Astrocyte of the spinal cord (primary cell): ENCODE results near the gene STAT3.
"Not testable (repeated sequence)": the region's sequence is repeated elsewhere in the genome, so short reads cannot be mapped to it uniquely, and the experiment has no call there.

Source experiments
- DNase-seq: peaks from one replicate; pipeline ENCODE4 v3.0.0; 2011; ENCODE audit warnings: low read depth, low spot score
- H3K4me3 ChIP-seq: 2 replicates; pipeline ENCODE4 v1.5.1; 2011; ENCODE audit warnings: low read depth, mild to moderate bottlenecking, low read length, moderate library complexity
- in situ Hi-C: cut with HindIII; loops from 2 replicates; pipeline ENCODE4 v1.10.0; 2017; ENCODE audit warnings: low sequenced_read_pairs
- TF ChIP-seq, protein P1 (sequence below): IDR thresholded peaks from 2 replicates; pipeline ENCODE4 v1.5.1; 2012; ENCODE audit warnings: low read depth, mild to moderate bottlenecking, low read length, inconsistent platforms

The STAT3 gene

DNA sequence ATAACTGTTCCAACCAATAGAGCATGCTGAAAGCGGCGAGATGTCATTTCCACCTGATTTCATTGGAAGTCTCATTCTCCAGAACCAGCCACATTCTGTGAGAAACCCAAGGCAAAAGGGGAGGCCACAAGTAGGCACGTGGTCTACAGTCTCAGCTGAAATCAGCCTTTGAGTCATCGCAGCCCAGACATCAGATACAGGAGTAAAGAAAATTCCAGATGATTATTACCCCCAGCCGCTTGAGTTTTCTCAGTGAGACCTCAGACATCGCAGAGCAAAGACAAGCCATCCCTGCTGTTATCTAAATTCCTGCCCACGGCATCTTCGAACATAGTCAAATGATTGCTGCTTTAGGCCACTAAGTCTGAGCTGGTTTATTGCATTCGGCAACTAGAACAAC is 23.1 kb downstream of the STAT3 start:
- no peak overlapping the region for H3K4me3 ChIP-seq
- DNase-seq: peak; percentile 83
- in situ Hi-C loops: no loop called here
- TF ChIP-seq, protein P1, sequence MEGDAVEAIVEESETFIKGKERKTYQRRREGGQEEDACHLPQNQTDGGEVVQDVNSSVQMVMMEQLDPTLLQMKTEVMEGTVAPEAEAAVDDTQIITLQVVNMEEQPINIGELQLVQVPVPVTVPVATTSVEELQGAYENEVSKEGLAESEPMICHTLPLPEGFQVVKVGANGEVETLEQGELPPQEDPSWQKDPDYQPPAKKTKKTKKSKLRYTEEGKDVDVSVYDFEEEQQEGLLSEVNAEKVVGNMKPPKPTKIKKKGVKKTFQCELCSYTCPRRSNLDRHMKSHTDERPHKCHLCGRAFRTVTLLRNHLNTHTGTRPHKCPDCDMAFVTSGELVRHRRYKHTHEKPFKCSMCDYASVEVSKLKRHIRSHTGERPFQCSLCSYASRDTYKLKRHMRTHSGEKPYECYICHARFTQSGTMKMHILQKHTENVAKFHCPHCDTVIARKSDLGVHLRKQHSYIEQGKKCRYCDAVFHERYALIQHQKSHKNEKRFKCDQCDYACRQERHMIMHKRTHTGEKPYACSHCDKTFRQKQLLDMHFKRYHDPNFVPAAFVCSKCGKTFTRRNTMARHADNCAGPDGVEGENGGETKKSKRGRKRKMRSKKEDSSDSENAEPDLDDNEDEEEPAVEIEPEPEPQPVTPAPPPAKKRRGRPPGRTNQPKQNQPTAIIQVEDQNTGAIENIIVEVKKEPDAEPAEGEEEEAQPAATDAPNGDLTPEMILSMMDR: no peak

DNA sequence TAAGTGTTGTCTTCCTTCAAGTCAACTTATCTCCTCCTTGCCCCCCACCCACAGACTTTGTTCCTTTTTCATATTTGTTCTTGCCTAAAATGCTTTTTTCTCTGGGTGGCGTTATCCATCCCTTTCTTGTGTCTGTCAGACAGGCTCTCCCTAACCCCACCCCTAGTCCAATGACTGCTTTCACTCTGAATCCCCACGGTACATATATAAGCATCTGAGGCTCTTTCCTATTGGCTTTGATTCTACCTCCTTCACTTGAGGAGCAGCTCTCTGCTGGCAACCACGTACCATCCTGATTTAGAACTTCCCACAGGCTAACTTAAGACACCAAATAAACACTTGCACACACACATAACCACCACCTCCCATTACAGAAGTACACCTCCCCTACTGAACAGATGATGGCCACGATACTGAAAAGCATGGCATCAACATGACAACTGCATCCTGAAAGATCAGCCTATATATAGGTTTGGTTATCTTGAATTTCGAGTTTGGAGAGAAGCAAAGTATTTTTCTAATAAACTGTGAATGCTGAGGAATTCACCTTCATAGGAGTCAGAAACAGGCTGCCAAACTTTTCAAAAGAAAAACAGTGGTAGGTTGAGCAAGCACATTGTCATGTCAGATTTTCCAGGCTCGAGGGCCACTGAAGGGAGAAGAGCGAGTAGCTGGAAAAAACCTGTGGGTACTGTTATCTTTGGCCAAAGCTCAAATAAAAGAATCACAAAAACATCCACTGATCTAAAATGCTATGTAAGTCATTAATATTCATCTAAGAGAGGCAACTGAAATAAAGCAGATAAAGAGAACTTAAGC is 24.3 kb downstream of the STAT3 start:
- DNase-seq: peak; percentile 73
- H3K4me3 ChIP-seq: no peak overlapping the region
- in situ Hi-C loops: no loop called here
- TF ChIP-seq, protein P1: no peak

DNA sequence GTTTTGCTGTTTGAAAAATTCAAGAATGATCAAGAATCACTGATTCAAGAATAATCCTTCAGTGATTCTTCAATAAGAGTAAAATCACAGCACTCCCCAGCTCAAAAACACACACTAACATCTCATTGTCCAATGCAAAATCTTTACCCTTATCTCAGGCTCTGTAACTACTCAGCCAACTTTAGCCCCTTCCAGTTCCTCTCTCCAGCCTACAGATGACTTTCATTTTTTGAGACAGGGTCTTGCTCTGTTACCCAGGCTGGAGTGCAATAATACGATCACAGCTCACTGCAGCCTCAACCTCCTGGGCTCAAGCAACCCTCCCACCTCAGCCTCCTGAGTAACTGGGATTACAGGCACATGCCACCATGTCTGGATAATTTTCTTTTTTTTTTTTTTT is 25.0 kb downstream of the STAT3 start:
- in situ Hi-C loops: no loop called here
- TF ChIP-seq, protein P1: no peak
- H3K4me3 ChIP-seq: no peak overlapping the region
- DNase-seq: no peak

DNA sequence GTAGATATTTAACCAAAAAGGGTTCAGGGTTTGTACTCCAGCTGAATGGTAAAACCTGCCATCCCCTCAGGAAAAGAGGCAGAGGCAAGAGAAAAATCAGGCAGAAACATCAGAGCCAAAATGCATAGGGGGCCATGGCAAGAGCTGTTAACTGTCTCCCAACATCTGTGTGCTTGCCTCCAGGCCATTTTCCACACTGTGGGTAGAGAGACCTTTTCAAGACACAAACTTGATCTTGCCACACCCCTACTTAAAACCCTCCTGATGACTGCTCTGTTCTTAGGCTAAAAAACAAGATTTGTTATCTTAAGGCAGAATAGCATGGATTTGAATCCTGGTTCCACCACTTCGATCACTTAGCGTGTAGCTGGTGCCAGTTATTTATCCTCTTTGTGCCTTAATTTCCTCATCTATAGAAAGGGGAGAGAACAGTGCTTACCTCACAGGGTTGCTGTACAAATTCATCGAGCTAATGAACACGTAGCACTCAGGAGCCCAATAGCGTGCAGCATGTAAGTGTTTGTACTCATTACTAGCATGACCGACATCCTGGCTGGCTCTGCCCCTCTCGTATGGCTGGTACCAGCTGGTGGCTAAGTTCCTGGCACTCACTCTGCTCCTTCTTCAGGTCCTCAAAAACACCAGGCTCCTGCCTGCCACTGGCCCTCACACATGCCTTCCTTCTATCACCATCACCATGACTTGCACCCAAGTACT is 25.8 kb downstream of the STAT3 start:
- TF ChIP-seq, protein P1: no peak
- in situ Hi-C loops: no loop called here

DNA sequence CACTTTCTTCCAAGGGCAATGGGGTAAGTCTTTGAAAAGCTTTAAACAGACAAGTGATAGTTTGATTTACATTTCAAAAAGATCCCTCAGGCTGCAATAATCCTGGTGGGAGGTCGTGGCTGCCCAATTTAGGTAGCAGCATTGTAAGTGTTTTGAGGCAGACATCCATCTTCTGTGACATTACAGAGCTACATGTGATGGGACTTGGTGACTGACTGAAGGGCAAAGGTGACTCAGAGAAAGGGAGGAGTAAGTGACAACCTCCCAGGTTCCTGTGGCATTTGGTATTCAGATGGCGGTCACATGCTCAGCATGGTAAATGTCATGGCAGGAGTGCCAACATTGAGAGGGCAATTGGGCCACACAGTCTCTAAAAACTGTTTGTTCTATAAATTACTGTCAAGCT is 26.5 kb downstream of the STAT3 start:
- DNase-seq: no peak
- TF ChIP-seq, protein P1: no peak
- in situ Hi-C loops: no loop called here
- H3K4me3 ChIP-seq: no peak overlapping the region

More for the DNA sequence above, 25.8 kb downstream of the STAT3 start:
- H3K4me3 ChIP-seq: no peak overlapping the region
- DNase-seq: no peak

DNA sequence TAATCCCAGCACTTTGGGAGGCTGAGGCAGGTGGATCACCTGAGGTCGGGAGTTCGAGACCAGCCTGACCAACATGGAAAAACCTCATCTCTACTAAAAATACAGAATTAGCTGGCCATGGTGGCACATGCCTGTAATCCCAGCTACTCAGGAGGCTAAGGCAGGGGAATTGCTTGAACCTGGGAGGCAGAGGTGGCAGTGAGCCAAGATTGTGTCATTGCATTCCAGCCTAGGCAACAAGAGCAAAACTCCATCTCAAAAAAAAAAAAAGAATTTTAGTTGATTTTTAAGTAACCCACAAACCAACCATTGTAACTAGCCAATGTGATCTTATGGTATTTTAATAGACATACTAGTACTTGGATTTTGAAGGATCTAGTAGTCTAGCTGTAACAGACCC is 27.9 kb downstream of the STAT3 start:
- DNase-seq: peak; percentile 29
- H3K4me3 ChIP-seq, in situ Hi-C loops: not testable (repeated sequence)

DNA sequence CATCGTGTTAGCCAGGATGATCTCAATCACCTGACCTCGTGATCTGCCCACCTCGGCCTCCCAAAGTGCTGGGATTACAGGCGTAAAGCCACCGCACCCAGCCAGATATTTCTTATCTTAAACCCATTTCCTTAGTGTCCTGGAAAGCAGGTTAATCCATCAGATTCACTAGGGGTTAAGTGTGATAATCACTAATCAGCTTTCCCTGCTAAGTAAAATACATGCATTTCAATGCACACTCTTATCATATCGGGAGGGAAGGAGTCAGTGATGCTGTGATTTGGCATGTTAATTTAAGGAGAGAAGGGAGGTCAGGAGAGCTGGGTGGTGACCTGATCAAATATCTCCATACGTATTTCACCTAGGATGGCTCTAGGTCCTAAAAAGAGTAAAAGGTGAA is 29.1 kb downstream of the STAT3 start:
- TF ChIP-seq, protein P1: no peak
- in situ Hi-C loops: no loop called here
- no peak for DNase-seq
- H3K4me3 ChIP-seq: no peak overlapping the region
